Measurements from ENCODE around the gene TLX3. TPM values are rescaled to one million over a fixed set of nuclear protein-coding genes. Genes with fewer than 3 reads are reported as not detected.
"Not testable (repeated sequence)": the region's sequence is repeated elsewhere in the genome, so short reads cannot be mapped to it uniquely, and the experiment has no call there.

TLX3 gene
- total RNA-seq, 2 experiments from 2014 or later: not detected

- ChIA-PET POLR2A (no interaction called here), CTCF (interaction anchor here (2.2 kb wide), 1 partner anchor 11 kb away, joined by 7 read pairs; no protein-coding TSS in a partner anchor)
- no peaks in the 10 kb centered on the region for H3K36me3 Mint-ChIP-seq (ENCODE audit: low read depth)
- no peak overlapping the region for H3K4me3 Mint-ChIP-seq
- H3K4me1 Mint-ChIP-seq: no peaks in the 10 kb centered on the region
- no peaks in the 10 kb centered on the region for H3K9me3 Mint-ChIP-seq
- no peak for DNase-seq
- H3K27me3 Mint-ChIP-seq: no peaks in the 10 kb centered on the region
- no peak overlapping the region for H3K27ac Mint-ChIP-seq
These were observed 42.6 kb downstream of the TLX3 start for GRCh38 chr5:171351536-171352073.

DNA sequence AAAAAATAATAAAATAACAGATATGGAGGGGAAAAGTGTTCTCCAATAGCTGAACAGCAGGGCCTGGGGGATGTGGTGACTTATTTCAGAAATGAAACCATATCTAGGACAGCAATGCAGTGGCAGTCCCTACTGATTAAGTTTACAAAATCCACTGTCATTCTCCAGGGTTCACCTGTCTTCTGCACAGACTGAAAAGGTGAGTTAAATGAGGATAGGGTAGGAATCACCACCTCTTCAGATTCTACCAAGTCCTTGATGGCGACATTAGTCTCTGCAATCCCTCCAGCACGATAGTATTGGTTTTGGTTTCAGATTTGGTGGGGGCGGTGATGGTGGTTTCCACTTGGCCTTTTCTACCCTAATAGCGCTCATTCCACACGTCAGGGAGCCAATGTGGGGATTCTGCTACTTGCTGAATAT, 46.3 kb downstream of the TLX3 start:
- ChIA-PET POLR2A (no interaction called here), CTCF (no interaction called here)
- peak; percentile 12 for DNase-seq
- no peak overlapping the region for H3K4me3 Mint-ChIP-seq
- no peaks in the 10 kb centered on the region for H3K4me1 Mint-ChIP-seq
- H3K36me3 Mint-ChIP-seq (ENCODE audit: low read depth): no peaks in the 10 kb centered on the region
- H3K9me3 Mint-ChIP-seq: no peaks in the 10 kb centered on the region
- peak overlapping the region; percentile 38 for H3K27ac Mint-ChIP-seq
- no peaks in the 10 kb centered on the region for H3K27me3 Mint-ChIP-seq

DNA sequence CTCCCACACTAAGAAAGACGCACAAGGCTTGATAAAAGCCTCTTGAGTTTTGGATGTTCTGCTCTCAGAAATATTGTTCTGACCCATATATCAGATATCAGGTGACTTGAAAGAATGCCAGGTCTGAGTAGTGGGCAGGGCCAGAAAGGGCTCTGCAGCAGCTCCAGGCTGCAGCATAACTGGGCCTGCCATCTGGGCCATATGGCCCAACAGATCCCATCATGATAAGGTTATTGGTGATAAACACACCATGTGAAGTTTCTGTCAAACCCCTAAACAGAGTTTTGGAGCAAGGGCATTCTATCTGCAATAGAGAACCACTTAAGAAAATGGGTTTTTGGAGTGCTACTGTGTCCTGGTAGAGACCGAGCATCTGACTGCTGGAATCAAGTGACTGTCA, 48.8 kb downstream of the TLX3 start:
- ChIA-PET POLR2A (no interaction called here), CTCF (no interaction called here)
- Mint-ChIP-seq H3K9me3 (no peaks in the 10 kb centered on the region), H3K27me3 (no peaks in the 10 kb centered on the region), H3K36me3 (ENCODE audit: low read depth) (no peaks in the 10 kb centered on the region), H3K4me1 (no peaks in the 10 kb centered on the region), H3K27ac (no peak overlapping the region), H3K4me3 (no peak overlapping the region)
- DNase-seq: no peak

DNA sequence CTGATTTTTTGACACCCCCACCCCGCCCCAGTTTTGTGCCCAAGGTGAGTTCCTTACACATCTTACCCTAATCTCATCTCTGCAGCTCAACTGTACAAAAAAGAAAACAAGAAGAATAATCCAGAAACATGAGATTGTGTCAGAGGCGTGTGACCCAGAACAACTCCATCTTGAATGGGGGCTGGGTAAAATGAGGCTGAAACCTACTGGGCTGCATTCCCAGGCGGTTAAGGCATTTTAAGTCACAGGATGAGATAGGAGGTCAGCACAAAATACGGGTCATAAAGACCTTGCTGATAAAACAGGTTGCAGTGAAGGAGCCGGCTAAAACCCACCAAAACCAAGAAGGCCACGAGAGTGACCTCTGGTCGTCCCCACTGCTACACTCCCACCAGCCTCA, 52.1 kb downstream of the TLX3 start:
- H3K4me1 Mint-ChIP-seq, H3K27ac Mint-ChIP-seq, POLR2A ChIA-PET: not testable (repeated sequence)

More for the DNA sequence above, 52.1 kb downstream of the TLX3 start:
- H3K27me3 Mint-ChIP-seq; H3K4me3 Mint-ChIP-seq; DNase-seq; CTCF ChIA-PET; H3K9me3 Mint-ChIP-seq; H3K36me3 Mint-ChIP-seq (ENCODE audit: low read depth): not testable (repeated sequence)

Other genes starting within 250 kb of the TLX3 start
- 1,000 to 10,000 TPM; 1,050 to 1,562 TPM for gene NPM1, start 78.6 kb downstream of the TLX3 start, total RNA-seq
- under 1 TPM; 0.10 to 0.12 TPM for gene FGF18, start 110.4 kb downstream of the TLX3 start, total RNA-seq

Data from activated CD4-positive, alpha-beta T cell treated with anti-CD3 and anti-CD28 coated beads, Interleukin-2, amount 10 ng/mL, durations not matched to agents 7 days and 5 days (primary cell).